Measurements from ENCODE around the gene ADGB. TPM values are rescaled to one million over a fixed set of nuclear protein-coding genes. Genes with fewer than 3 reads are reported as not detected.
A peak's percentile ranks its signal among the peaks of the same experiment; 100 is the strongest.

The ADGB gene
- total RNA-seq, 6 experiments from 2014 or later: not detected

DNA sequence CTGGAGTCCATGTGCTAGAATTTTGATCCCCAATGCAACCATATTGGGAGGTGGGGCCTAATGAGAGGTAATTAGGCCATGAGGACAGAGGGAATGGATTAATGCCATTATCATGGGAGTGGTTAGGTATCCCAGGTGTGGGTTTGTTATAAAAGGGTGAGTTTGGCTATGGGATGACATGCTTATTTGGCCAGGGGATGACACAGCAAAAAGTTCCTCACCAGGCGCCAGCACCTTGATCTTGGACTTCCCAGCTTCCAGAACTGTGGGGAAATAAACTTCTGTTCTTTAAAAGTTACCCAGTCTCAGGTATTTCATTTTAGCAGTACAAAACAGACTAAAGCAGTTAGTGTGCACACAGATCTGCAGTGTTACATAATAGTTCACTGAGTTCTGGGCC, 84.1 kb downstream of the ADGB start:
- Mint-ChIP-seq H3K27me3 (ENCODE audit: insufficient read depth) (peaks cover 7% of the 10 kb centered on the region; the same call in 1 of the 2 replicates), H3K36me3 (ENCODE audit: low read depth) (no peaks in the 10 kb centered on the region), H3K9me3 (no peaks in the 10 kb centered on the region), H3K4me3 (no peak overlapping the region), H3K4me1 (ENCODE audit: low read depth) (no peaks in the 10 kb centered on the region), H3K27ac (no peak overlapping the region)
- DNase-seq: no peak
- TF ChIP-seq, protein P1, sequence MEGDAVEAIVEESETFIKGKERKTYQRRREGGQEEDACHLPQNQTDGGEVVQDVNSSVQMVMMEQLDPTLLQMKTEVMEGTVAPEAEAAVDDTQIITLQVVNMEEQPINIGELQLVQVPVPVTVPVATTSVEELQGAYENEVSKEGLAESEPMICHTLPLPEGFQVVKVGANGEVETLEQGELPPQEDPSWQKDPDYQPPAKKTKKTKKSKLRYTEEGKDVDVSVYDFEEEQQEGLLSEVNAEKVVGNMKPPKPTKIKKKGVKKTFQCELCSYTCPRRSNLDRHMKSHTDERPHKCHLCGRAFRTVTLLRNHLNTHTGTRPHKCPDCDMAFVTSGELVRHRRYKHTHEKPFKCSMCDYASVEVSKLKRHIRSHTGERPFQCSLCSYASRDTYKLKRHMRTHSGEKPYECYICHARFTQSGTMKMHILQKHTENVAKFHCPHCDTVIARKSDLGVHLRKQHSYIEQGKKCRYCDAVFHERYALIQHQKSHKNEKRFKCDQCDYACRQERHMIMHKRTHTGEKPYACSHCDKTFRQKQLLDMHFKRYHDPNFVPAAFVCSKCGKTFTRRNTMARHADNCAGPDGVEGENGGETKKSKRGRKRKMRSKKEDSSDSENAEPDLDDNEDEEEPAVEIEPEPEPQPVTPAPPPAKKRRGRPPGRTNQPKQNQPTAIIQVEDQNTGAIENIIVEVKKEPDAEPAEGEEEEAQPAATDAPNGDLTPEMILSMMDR (IDR thresholded peaks at IDR 0.05): no peak

DNA sequence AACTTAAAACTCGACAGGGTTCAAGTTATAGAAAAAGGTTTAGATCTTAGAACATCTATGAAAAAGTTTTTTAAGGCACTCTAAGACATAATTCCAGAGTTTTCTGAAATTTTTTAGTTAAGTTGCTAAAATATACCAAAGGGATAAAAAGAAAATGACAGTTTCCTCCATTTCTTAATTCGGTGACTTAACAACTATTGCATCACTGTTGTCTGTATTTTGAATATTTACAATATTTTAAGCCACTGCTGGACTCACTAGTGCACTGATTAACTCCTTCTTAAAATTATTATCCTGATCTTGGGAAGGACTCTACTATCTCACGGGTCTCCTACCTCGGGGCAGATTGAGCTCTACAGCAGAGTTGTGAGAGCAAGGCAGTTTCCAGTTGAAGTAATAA, 91.0 kb downstream of the ADGB start:
- H3K27ac Mint-ChIP-seq: no peak overlapping the region
- H3K27me3 Mint-ChIP-seq (ENCODE audit: insufficient read depth): peaks cover 6% of the 10 kb centered on the region
- no peak overlapping the region for H3K4me3 Mint-ChIP-seq
- H3K36me3 Mint-ChIP-seq (ENCODE audit: low read depth): no peaks in the 10 kb centered on the region
- H3K4me1 Mint-ChIP-seq (ENCODE audit: low read depth): no peaks in the 10 kb centered on the region
- TF ChIP-seq, protein P1 (IDR thresholded peaks at IDR 0.05): no peak
- DNase-seq: no peak
- no peaks in the 10 kb centered on the region for H3K9me3 Mint-ChIP-seq

DNA sequence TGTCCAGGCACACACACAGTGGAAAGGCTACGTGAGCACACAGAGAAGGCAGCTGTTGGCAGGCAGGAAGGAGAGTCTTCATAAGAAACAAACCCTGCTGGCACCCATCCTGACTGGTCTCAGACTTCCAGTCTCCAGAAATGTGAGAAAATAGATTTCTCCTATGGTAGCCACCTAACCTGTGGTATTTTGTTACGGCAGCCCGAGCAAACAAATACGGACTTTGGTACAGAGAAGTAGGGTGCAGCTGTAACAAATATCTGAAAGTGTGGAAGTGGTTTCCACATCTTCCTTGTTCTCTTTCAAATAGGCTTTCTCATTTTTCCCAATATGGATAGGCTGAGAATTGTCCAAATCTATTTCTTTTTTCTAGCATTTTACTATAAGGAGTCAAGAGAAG, 94.6 kb downstream of the ADGB start:
- TF ChIP-seq, protein P1 (IDR thresholded peaks at IDR 0.05): no peak
- H3K4me3 Mint-ChIP-seq: no peak overlapping the region
- DNase-seq: no peak
- H3K4me1 Mint-ChIP-seq (ENCODE audit: low read depth): no peaks in the 10 kb centered on the region
- no peaks in the 10 kb centered on the region for H3K36me3 Mint-ChIP-seq (ENCODE audit: low read depth)
- H3K27me3 Mint-ChIP-seq (ENCODE audit: insufficient read depth): peaks cover 5% of the 10 kb centered on the region; the same call in 1 of the 2 replicates
- H3K9me3 Mint-ChIP-seq: no peaks in the 10 kb centered on the region
- no peak overlapping the region for H3K27ac Mint-ChIP-seq

DNA sequence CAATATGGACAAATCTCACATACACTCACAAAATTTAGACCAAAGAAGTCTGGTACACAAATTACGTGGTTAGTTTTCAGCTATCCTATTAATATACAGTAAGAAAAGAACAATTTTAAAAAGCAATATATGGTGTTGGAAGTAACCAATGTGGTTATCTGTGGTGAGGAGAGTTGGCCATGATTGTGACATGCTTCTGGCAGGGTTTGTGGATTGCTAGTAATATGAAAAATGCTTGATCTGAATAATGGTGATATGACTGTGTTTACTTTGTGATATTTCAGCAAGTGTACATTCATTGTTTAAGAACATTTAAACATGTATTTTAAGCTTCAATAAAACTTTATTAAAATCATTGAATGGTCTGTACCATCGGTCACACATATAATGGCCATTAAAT, 99.1 kb downstream of the ADGB start:
- DNase-seq: no peak
- TF ChIP-seq, protein P1 (IDR thresholded peaks at IDR 0.05): no peak
- Mint-ChIP-seq H3K36me3 (ENCODE audit: low read depth) (no peaks in the 10 kb centered on the region), H3K27ac (no peak overlapping the region), H3K4me3 (no peak overlapping the region), H3K27me3 (ENCODE audit: insufficient read depth) (peaks cover 5% of the 10 kb centered on the region; the same call in 1 of the 2 replicates), H3K9me3 (no peaks in the 10 kb centered on the region), H3K4me1 (ENCODE audit: low read depth) (no peaks in the 10 kb centered on the region)

DNA sequence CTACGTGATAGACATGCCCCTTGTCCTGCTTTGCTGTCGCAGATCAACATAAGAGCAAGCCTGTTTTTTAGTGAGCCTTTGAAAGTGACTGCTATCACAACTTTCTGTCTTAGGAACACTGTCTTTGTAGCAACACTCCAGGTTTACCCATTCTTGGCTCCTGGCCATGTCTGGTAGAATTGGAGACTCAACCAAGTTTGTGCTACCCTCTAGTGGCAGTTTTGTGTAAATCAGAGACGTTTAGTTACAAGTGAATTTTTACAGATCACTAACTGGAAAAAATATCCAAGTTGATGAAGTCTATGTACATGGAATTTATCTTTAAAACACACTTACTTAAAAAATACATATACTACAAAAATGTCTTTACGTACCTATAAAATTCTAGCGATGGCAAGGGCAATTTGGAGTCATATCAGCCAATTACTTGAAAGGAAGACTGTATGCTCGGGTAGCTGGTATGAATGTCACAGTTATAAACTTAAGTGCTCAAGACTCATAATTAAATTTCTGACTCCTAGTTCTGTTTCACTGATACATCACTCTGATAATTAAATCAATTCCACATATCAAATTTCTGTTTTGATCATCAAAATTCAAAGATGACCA, 101.4 kb downstream of the ADGB start:
- no peaks in the 10 kb centered on the region for H3K4me1 Mint-ChIP-seq (ENCODE audit: low read depth)
- H3K9me3 Mint-ChIP-seq: no peaks in the 10 kb centered on the region
- TF ChIP-seq, protein P1 (IDR thresholded peaks at IDR 0.05): peak; percentile 88
- H3K36me3 Mint-ChIP-seq (ENCODE audit: low read depth): no peaks in the 10 kb centered on the region
- H3K27me3 Mint-ChIP-seq (ENCODE audit: insufficient read depth): peaks cover 3% of the 10 kb centered on the region
- no peak overlapping the region for H3K27ac Mint-ChIP-seq
- H3K4me3 Mint-ChIP-seq: no peak overlapping the region
- DNase-seq: peak; percentile 76
